ENCODE results near the gene KCNN4. TPM values are rescaled to one million over a fixed set of nuclear protein-coding genes. Genes with fewer than 3 reads are reported as not detected.
A peak's percentile ranks its signal among the peaks of the same experiment; 100 is the strongest.

KCNN4 gene
- total and polyA plus RNA-seq, 12 donors: 0.34 to 1.6 (median 0.86) TPM

DNA sequence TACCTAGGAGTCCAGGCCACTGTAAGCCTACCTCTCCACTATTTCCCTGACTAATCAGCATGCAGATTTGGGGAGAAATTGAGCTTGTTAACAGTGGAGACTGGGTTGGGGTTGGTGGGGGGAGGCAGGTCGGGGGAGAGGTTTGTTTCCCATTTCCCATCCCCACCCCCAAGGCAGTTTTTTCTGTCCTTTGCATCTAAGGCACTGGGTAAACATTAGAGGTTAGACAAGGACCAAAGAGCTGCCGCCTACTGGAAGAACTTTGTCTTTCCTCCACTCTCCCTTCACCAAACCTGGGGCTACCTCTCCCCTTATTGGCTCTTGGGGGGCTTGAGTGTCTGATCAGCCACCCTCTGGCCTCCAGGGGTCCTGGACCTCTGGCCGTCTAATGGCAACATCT is 953 bp downstream of the KCNN4 start:
- ATAC-seq (no peak), DNase-seq (no peak)
- Histone ChIP-seq H3K9me3 (no peaks in the 10 kb centered on the region), H3K36me3 (no peaks in the 10 kb centered on the region), H3K27me3 (peaks cover 0 to 35% (median 18%) of the 10 kb centered on the region in 7 donors), H3K27ac (peak overlapping the region in 1 of 10 donors; percentile 74), H3K4me3 (peak overlapping the region in 2 of 10 donors; percentile 2 to 41), H3K4me1 (peaks cover 0 to 60% (median 7%) of the 10 kb centered on the region in 9 donors)
- TF ChIP-seq, protein P1, sequence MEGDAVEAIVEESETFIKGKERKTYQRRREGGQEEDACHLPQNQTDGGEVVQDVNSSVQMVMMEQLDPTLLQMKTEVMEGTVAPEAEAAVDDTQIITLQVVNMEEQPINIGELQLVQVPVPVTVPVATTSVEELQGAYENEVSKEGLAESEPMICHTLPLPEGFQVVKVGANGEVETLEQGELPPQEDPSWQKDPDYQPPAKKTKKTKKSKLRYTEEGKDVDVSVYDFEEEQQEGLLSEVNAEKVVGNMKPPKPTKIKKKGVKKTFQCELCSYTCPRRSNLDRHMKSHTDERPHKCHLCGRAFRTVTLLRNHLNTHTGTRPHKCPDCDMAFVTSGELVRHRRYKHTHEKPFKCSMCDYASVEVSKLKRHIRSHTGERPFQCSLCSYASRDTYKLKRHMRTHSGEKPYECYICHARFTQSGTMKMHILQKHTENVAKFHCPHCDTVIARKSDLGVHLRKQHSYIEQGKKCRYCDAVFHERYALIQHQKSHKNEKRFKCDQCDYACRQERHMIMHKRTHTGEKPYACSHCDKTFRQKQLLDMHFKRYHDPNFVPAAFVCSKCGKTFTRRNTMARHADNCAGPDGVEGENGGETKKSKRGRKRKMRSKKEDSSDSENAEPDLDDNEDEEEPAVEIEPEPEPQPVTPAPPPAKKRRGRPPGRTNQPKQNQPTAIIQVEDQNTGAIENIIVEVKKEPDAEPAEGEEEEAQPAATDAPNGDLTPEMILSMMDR (IDR thresholded peaks at IDR 0.05): peak in 1 of 9 donors; percentile 12
- intact Hi-C loops (cut with DNase I): loop anchor here in 4 of 10 donors (5.0 to 10.0 kb wide), 4 partner anchors 33 to 235 kb away; partner anchors contain the start of gene PLAUR (in 1 of the 4)
- WGBS, 2 donors: 38 to 46% methylated on average over 3 of the region's 3 CpGs

DNA sequence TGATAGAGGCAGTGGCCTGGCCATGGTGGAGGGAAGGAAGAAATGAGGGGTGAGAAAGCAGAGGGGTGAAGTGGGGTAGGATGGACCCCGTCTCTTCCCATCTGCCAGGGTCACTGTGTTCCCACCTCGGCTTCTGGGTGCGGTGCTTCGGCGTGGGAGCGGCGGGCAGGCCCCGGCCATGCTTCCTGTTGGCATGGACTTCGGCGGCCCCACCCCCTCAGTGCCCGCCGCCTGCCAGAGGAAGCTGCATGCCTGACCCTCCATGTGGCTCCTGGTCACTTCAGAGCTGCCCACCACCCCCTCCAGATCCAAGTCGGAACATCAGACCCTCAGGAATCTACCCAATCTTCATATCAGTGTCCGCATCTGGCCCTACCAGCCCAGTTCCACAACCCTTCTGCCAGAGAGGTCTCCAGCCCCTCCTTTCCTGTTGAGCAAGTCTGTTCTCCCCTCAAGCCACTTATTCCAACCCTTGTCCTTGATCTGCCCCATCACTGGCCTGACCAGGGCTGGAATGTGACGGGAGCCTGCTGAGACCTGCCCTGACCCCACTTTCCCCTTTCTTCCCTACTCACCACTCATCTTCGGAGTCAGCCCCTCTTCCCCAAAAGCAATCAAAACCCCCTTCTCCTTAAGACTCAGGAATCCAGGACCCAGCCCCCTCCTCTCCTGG is 1.5 kb downstream of the KCNN4 start:
- Histone ChIP-seq H3K36me3 (no peaks in the 10 kb centered on the region), H3K4me3 (peak overlapping the region in 2 of 10 donors; percentile 2 to 41), H3K9me3 (no peaks in the 10 kb centered on the region), H3K27me3 (peaks cover 0 to 32% (median 18%) of the 10 kb centered on the region in 7 donors), H3K4me1 (peaks cover 0 to 60% (median 12%) of the 10 kb centered on the region in 9 donors), H3K27ac (peak overlapping the region in 3 of 10 donors; percentile 10 to 74 (median 12))
- 62 to 70% methylated on average over 16 of the region's 16 CpGs for WGBS, 2 donors
- TF ChIP-seq, protein P1 (IDR thresholded peaks at IDR 0.05): no peak
- intact Hi-C loops (cut with DNase I): no loop called here
- ATAC-seq: peak in 4 of 8 donors; percentile 32 to 43 (median 36)
- DNase-seq: no peak

DNA sequence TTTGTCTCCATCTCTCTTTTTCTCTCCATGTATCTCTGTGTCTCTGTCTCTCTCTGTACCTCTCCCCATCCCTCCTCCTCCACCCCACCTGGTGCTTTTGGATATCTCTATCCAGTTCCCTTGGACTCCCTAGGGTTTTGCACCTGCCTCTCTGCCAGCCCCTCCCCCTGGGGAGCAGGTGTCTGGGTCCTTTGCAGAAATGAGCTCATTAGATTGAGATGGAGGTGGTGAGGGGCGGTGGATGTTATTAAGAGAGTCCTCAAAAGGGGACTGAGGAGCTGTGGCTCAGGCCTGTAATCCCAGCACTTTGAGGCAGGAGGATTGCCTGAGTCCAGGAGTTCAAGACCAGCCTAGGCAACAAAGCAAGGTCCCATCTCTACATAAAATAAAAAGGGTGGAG is 2.1 kb downstream of the KCNN4 start:
- TF ChIP-seq, protein P1 (IDR thresholded peaks at IDR 0.05): no peak
- WGBS, 2 donors: 96 to 97% methylated on average over 1 of the region's 1 CpG
- intact Hi-C loops (cut with DNase I): no loop called here
- Histone ChIP-seq H3K36me3 (no peaks in the 10 kb centered on the region), H3K27me3 (peaks cover 0 to 27% (median 15%) of the 10 kb centered on the region in 7 donors), H3K4me3 (peak overlapping the region in 1 of 10 donors; percentile 41), H3K9me3 (no peaks in the 10 kb centered on the region), H3K27ac (peak overlapping the region in 3 of 10 donors; percentile 10 to 74 (median 12)), H3K4me1 (peaks cover 0 to 58% (median 16%) of the 10 kb centered on the region in 9 donors)
- ATAC-seq (no peak), DNase-seq (no peak)

DNA sequence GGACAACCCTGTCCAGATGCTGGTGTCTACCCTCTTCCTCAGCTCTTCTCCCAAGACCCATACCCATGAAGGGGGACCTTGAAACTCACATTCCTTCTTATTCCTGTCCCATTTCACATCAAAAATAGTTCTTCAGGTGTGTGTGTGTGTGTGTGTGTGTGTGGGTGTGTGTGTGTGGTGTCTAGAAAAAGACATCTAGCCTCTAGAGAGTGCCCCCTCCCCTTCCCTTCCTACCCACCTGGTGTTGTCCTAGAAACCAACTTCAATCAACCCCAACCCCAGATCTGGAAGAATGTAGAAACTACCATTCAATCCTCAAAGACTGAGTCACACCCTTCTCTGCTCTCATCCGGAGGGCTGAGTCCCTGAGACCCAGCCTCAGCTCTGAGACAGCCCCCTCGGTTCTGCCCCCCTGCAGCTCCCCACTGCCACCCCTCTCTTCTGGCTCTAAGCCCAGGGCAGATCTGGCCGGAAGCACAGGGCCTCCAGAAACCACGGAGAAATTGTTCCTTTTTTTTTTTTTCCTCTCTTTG is 3.5 kb downstream of the KCNN4 start:
- TF ChIP-seq, protein P1 (IDR thresholded peaks at IDR 0.05): no peak
- H3K4me3 ChIP-seq: no peak overlapping the region
- ATAC-seq (peak in 6 of 8 donors; percentile 5 to 45 (median 19)), DNase-seq (no peak)
- H3K9me3 ChIP-seq: no peaks in the 10 kb centered on the region
- H3K27me3 ChIP-seq: peaks cover 0 to 14% (median 8%) of the 10 kb centered on the region in 7 donors
- peaks cover 0 to 58% (median 16%) of the 10 kb centered on the region in 9 donors for H3K4me1 ChIP-seq
- whole genome bisulfite sequencing, 2 donors: 17 to 23% methylated on average over 4 of the region's 4 CpGs
- H3K27ac ChIP-seq: peak overlapping the region in 1 of 10 donors; percentile 74
- intact Hi-C loops (cut with DNase I): no loop called here
- H3K36me3 ChIP-seq: no peaks in the 10 kb centered on the region
